Osteoblast (primary cell): ENCODE results near the gene ZRANB3. TPM values are rescaled to one million over a fixed set of nuclear protein-coding genes. Genes with fewer than 3 reads are reported as not detected.
"Not testable (repeated sequence)": the region's sequence is repeated elsewhere in the genome, so short reads cannot be mapped to it uniquely, and the experiment has no call there.

Experiments used
- DNase-seq: peaks from one replicate; pipeline ENCODE4 v3.0.0; 2011; ENCODE audit warnings: low spot score, mixed read lengths; ENCODE audit not compliant: insufficient read length; ENCODE audit errors: missing footprints
- H2AFZ ChIP-seq: 2 replicates; pipeline ENCODE4 v1.6.0; 2011; ENCODE audit warnings: mild to moderate bottlenecking, low read length
- H3K27ac ChIP-seq: 2 replicates; pipeline ENCODE4 v1.5.1; 2011; ENCODE audit warnings: mild to moderate bottlenecking, low read depth, low read length, moderate library complexity
- H3K27me3 ChIP-seq: 2 replicates; pipeline ENCODE4 v1.6.0; 2012; ENCODE audit warnings: mild to moderate bottlenecking, control low read depth, inconsistent platforms, low read length, moderate library complexity; ENCODE audit not compliant: insufficient read depth
- H3K36me3 ChIP-seq: 2 replicates; pipeline ENCODE4 v1.5.1; 2011; ENCODE audit warnings: mild to moderate bottlenecking, low read length, control low read depth, moderate library complexity; ENCODE audit not compliant: insufficient read depth
- H3K4me1 ChIP-seq: 2 replicates; pipeline ENCODE4 v1.5.1; 2011; ENCODE audit warnings: mild to moderate bottlenecking, low read length, control low read depth, moderate library complexity; ENCODE audit not compliant: insufficient read depth
- H3K4me2 ChIP-seq: 2 replicates; pipeline ENCODE4 v1.6.0; 2011; ENCODE audit warnings: mild to moderate bottlenecking, low read length; ENCODE audit not compliant: insufficient read depth
- H3K4me3 ChIP-seq: fragments of 200-600 bp; sonication (generic); 3 replicates; pipeline ENCODE4 v1.5.1; 2012; ENCODE audit warnings: mild to moderate bottlenecking, low read length, inconsistent platforms; ENCODE audit not compliant: insufficient read depth
- H3K79me2 ChIP-seq: 2 replicates; pipeline ENCODE4 v1.6.0; 2012; ENCODE audit warnings: mild to moderate bottlenecking, low read length, control low read depth, inconsistent platforms; ENCODE audit not compliant: insufficient read depth
- H3K9me3 ChIP-seq: 2 replicates; pipeline ENCODE4 v1.5.1; 2011; ENCODE audit warnings: low read depth, low read length, control low read depth
- H4K20me1 ChIP-seq: 2 replicates; pipeline ENCODE4 v1.6.0; 2012; ENCODE audit warnings: mild to moderate bottlenecking, low read length, control low read depth; ENCODE audit not compliant: insufficient read depth
- CTCF ChIP-seq: IDR thresholded peaks from 2 replicates; pipeline ENCODE4 v1.5.1; 2011; ENCODE audit warnings: mild to moderate bottlenecking, low read depth, low read length, moderate library complexity; ENCODE audit errors: extremely low read depth
- total RNA-seq: library from RNA; depleted of rRNA; stranded (reverse); fragments of >200 nt; gene quantifications from 2 replicates; pipeline ENCODE4 v1.2.3, GENCODE V29; 2012

The ZRANB3 gene
- total RNA-seq, 1 donor: 9.0 TPM

- Histone ChIP-seq H3K4me1 (no peaks in the 10 kb centered on the region), H2AFZ (no peak overlapping the region), H3K36me3 (no peaks in the 10 kb centered on the region), H3K79me2 (no peaks in the 10 kb centered on the region), H3K4me2 (no peak overlapping the region), H3K4me3 (no peak overlapping the region), H3K27ac (no peak overlapping the region), H3K27me3 (no peaks in the 10 kb centered on the region), H3K9me3 (no peaks in the 10 kb centered on the region), H4K20me1 (no peaks in the 10 kb centered on the region)
- no peak for TF ChIP-seq CTCF
- no peak for DNase-seq
These were observed 119.4 kb downstream of the ZRANB3 start for GRCh38 chr2:135411646-135412045.

GRCh38 chr2:135409436-135409835 lies 121.6 kb downstream of the ZRANB3 start:
- DNase-seq: no peak
- H3K4me3 ChIP-seq: no peak overlapping the region
- H2AFZ ChIP-seq: no peak overlapping the region
- H3K9me3 ChIP-seq: no peaks in the 10 kb centered on the region
- H3K27me3 ChIP-seq: no peaks in the 10 kb centered on the region
- no peaks in the 10 kb centered on the region for H3K4me1 ChIP-seq
- no peak overlapping the region for H3K27ac ChIP-seq
- no peaks in the 10 kb centered on the region for H3K79me2 ChIP-seq
- no peaks in the 10 kb centered on the region for H4K20me1 ChIP-seq
- H3K36me3 ChIP-seq: no peaks in the 10 kb centered on the region
- TF ChIP-seq CTCF: no peak
- H3K4me2 ChIP-seq: no peak overlapping the region

- H2AFZ ChIP-seq, H3K4me3 ChIP-seq, H3K36me3 ChIP-seq, H3K27ac ChIP-seq, H3K4me2 ChIP-seq, DNase-seq, H3K79me2 ChIP-seq, H3K27me3 ChIP-seq, H3K9me3 ChIP-seq, H3K4me1 ChIP-seq, H4K20me1 ChIP-seq: not testable (repeated sequence)
These were observed 134.8 kb downstream of the ZRANB3 start for GRCh38 chr2:135396259-135396658.

GRCh38 chr2:135386993-135387392 lies 144.0 kb downstream of the ZRANB3 start:
- H3K36me3 ChIP-seq: no peaks in the 10 kb centered on the region
- H3K4me3 ChIP-seq: no peak overlapping the region
- no peak for DNase-seq

More at GRCh38 chr2:135386993-135387392, 144.0 kb downstream of the ZRANB3 start:
- Histone ChIP-seq H3K79me2 (no peaks in the 10 kb centered on the region), H2AFZ (no peak overlapping the region), H3K4me2 (no peak overlapping the region), H3K27ac (no peak overlapping the region), H4K20me1 (no peaks in the 10 kb centered on the region), H3K9me3 (no peaks in the 10 kb centered on the region), H3K4me1 (no peaks in the 10 kb centered on the region), H3K27me3 (no peaks in the 10 kb centered on the region)
- no peak for TF ChIP-seq CTCF
